ENCODE data around the gene SAP30.

DNA sequence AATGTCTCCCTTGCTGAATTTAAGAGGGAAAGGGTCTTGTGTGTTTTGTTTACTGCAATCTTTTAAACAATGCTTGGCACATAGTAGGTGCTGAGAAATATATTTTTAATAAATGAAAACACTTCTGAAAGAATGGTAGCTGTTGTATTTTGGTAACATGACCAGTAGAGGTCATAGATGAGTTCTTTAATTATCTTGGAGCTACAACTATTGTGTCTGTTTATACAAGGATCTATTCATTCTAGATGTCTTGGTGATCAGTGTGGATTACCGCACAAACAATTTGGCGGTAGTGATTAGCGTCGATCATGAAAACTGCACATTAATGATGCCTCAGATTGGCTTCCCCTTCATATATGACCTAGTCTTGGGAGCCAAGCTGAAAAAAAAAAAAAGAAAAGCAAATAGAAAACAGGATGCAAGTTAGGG is 49.6 kb downstream of the SAP30 start:
- TF ChIP-seq EZH2phosphoT487 (IDR thresholded peaks at IDR 0.05; ENCODE audit: insufficient read depth, low read depth) (no peak), EZH2 (IDR thresholded peaks at IDR 0.05; ENCODE audit: insufficient read depth, poor library complexity, severe bottlenecking) (no peak)
